SKM-1 treated with dmso at 0.1 percent for 144 hours (cell line): ENCODE results near the gene LIN37.

Source experiments
- DNase-seq: peaks from one replicate; lab custom pipeline; 2025; ENCODE audit not compliant: unreplicated experiment; lab: John Stamatoyannopoulos, UW

LIN37 gene

GRCh38 chr19:35734273-35734672, 14.1 kb upstream of the LIN37 start:
- no peak for DNase-seq

DNA sequence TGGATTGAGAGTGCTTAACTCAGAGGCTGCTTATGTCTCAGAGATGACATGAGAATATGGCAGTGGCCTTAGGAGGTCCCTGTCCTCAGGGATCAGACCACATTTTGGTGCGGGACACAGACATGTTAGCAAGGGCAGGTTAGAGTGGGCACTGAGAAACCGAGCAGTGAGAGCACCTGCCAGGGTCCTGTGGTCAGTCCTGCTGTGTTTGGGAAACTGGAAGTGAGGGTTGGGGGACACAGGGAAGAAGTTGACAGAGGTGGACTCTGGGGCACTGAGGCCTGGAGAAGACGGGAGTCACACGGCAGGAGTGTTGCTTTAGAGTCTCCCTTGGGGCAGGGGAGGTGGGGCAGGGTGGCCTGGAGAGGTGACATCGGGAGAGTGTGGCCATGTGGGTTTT, 13.5 kb upstream of the LIN37 start:
- DNase-seq: no peak

DNA sequence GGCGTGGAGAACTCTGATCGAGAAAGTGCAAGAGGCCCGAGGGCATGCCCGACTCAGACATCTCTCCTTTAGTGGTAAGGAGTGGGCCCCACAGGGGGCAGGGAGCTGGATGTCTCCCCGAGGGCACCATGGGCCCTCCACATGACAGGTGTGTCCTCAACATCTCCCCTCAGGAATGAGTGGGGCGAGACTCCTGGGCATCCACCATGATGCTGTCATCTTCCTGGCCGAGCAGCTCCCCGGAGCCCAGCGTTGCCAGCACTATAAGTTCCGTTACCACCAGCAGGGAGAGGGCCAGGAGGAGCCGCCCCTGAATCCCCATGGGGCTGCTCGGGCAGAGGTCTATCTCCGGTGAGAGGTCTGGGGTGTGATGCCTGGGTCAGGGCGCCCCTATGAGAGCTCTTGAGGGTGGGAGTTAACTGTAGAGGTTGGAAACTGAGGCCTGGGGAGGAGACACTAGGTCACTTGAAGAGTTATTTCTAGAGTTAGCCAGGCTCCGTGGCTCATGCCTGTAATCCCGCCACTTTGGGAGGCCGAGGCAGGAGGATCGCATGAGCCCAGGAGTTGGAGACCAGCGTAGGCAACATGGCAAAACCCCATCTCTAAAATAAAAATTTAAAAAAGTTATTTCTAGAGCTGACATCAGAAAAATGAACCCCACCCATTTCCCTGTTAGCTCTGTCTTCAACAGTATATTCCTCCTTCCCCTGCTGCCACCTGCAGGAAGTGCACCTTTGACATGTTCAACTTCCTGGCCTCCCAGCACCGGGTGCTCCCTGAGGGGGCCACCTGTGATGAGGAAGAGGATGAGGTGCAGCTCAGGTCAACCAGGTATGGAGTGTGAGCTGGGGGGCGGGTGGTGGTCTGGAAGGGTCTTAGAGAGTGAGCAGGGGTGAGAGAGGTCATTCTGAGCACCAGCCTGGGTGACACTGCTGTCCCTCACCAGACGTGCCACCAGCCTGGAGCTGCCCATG, 11.2 kb upstream of the LIN37 start:
- DNase-seq: no peak

- no peak for DNase-seq
Measured at GRCh38 chr19:35738021-35738886, 10.1 kb upstream of the LIN37 start.

DNA sequence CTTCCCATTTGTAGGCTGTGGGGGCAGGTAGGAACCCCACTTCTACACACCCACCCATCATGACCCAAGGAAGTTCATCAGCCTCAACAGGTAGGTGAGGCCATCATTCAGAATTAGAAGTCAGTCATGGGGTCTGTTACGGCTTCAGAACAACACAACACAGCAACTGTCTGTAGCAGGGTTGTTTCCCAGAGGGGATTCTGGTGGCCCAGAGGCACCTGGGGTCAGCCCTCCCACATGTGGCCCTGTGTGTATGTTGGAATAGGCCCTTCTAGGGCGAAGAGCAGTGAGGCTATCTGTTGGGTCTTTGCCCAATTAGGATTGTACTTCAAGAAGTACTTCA, 9.5 kb upstream of the LIN37 start:
- no peak for DNase-seq

DNA sequence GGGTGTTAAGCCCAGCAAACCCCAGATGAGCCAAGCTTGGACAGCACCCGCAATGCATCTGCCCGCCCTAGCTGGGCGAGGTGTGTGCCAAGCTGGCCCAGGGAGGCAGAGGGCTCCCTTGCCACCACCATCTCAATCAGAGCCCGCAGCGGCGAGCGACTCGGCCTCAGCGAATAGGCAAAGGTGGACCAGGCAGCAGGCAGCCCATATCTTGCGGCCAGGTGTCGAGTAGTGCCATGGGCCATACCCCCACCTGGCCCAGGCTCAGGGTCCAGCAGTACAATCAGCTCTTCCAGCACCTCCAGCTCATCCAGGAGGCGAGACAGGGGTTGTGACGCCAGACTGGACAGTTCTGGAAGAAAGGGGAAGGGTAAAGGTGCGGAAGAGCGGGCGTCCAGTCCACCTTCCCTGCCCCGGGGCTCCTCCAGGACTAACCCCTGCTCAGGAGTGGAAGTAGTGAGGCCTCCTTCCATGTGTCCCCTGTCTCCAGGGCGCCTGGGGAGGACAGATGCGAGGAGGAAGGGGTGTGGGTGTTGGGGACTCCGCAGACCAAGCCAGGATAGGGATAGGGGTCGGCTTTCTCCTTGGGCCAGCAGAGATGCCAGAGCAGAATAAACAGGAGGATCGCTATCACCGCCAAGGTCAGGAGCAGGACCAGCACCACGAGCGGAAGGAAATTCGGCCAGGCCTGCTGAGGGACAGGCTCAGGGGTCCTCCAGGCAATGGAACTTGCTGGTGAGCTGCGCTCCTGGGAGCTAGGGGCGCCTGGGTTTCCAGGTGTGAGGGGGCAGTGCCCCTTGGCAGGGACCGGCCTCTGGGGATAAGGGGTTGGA, 8.9 kb upstream of the LIN37 start:
- DNase-seq: no peak

- no peak for DNase-seq
Measured at GRCh38 chr19:35740108-35740422, 8.3 kb upstream of the LIN37 start.

DNA sequence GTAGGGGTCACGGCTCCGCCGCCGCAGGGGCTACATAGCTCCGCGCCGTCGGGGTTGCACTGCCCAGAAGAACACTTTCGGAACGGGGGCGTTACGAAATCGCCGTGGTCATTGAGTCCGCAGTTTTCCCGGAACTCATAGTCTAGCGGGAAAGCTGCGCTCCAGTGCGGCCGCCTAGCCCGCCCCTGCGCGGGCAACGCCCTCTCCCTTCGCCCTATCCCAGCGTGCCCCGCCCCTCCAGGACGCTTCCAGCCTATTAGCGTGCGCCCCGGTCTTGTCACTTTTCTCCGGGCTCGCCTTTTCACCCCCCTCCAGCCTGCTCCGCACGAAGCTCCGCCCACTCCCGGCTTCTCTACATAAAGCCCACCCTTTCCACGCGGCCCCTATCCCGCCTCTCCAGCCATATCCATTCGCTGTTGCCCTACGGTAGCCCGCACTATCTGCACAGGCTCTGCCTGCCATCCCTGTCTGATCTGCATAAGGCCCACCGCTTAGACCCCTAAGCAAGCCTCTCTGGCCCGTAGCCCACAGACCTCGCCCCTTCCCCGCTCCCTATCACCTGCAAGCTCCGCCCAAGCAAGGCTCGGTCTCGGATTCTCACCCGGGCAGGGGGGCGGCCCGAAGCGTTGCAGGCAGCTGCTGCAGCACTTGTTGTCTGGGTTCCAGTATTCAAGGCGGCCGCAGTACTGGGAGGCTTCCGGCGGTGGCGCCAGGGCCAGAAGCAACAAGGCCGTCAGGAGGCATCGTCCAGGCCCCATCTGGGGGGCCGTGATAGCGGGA, 7.8 kb upstream of the LIN37 start:
- peak; percentile 95 for DNase-seq

- no peak for DNase-seq
Measured at GRCh38 chr19:35741203-35741515, 7.2 kb upstream of the LIN37 start.

GRCh38 chr19:35742121-35742724, 6.2 kb upstream of the LIN37 start, which contains the start of gene IGFLR1:
IGFLR1 (minus strand) TSS chr19:35742452; CDS start chr19:35741180, 1,272 bp downstream.
- peak; percentile 57 for DNase-seq

DNA sequence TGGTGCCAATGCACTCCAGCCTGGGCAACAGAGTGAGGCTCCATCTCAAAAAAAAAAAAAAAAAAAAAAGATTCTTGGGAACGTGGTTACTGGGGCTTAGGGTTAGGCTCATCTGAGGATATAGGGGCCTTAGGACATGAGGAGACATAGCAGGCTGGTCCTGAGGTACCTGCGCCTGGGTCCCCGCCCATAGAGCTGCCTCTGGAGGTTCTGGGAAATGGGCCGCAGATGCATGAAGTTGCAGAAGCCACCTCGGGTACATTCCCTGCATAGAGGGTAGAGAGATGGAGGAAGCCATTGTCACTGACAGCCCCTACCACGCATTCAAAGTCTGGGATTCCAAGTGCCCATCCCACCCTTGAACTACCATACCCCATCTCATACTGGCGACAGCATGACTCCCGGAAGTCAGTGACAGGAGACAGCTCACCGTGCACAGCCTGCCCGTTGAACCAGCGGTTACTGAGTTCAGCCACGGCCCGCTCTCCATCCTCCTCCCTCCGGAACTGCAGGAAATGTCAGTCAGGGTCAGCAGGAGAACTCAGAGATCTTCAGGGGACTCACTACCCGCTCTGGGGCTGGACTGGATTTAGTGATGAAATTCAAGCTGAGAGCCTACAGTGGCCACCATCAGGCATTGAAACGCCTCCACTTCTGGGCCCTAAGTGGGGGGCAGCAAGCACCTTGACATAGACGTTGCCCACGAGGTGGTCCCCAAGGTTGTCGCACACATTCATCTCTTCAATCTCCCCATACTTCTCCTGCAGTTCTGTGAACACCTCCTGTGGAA, 4.5 kb upstream of the LIN37 start:
- no peak for DNase-seq

GRCh38 chr19:35744430-35745327, 3.7 kb upstream of the LIN37 start:
- DNase-seq: peak; percentile 98

GRCh38 chr19:35745328-35746086, 2.9 kb upstream of the LIN37 start, which contains the start of the genes PSENEN and U2AF1L4:
PSENEN (plus strand) TSS chr19:35745651; CDS start chr19:35745931, 280 bp downstream.
U2AF1L4 (minus strand) TSS chr19:35745418; CDS start chr19:35745391, 27 bp downstream.
- DNase-seq: peak; percentile 99

DNA sequence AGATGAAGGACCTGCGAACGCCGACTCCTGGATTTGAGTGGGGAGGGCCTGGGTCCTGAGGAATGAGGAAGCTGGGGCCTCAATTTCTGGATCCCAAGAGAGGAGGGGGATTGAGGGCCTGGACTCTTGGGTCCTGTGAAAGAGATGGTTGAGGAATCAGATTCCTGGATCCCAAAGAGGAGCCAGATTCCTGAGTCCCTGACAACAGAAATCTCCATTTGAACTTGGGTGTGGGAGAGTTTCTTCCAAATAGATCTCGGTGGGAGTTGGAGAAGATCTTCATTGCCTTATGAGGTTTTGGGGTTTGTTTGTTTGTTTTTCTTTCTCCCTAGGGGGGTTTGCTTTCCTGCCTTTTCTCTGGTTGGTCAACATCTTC, 2.3 kb upstream of the LIN37 start:
- no peak for DNase-seq

- no peak for DNase-seq
Measured at GRCh38 chr19:35746531-35746930, 1.8 kb upstream of the LIN37 start.

GRCh38 chr19:35750167-35750566, 1.8 kb downstream of the LIN37 start:
- no peak for DNase-seq
